Breast epithelium (tissue), 3 donors: Measurements from ENCODE around the gene STARD3.

ENCODE experiments used
- CTCF ChIP-seq, 3 donors: fragments of 450-650 bp; IDR thresholded peaks; one replicate each; pipeline ENCODE4 v1.5.1; 2016 to 2017; ENCODE audit warnings: antibody characterized with exemption in 3 of 3, mild to moderate bottlenecking in 3 of 3, moderate library complexity in 3 of 3
- POLR2A ChIP-seq: fragments of 450-650 bp; IDR thresholded peaks from one replicate; pipeline ENCODE4 v1.6.1; 2016; ENCODE audit warnings: antibody characterized with exemption, mild to moderate bottlenecking, moderate library complexity

- TF ChIP-seq CTCF (IDR thresholded peaks at IDR 0.05) (no peak), POLR2A (no peak)
Measured at GRCh38 chr17:39629898-39630297, 7.0 kb upstream of the STARD3 start.
